K562 (cell line): ENCODE results near the gene MAP1LC3B.

Experiments
- KLF16 ChIP-seq: IDR thresholded peaks from 2 replicates; pipeline ENCODE4 v1.6.1; 2016; ENCODE audit warnings: antibody characterized with exemption
- ZNF124 ChIP-seq: sonication (generic); formaldehyde crosslinking; IDR thresholded peaks from 2 replicates; pipeline ENCODE4 v1.8.1; 2022; ENCODE audit warnings: missing genetic modification reagents

GRCh38 chr16:87448866-87449265 lies 56.7 kb downstream of the MAP1LC3B start:
- TF ChIP-seq ZNF124 (CRISPR knock-in tag), result no peak
- TF ChIP-seq KLF16, result no peak
